Measurements from ENCODE around the gene MXD4. TPM values are rescaled to one million over a fixed set of nuclear protein-coding genes. Genes with fewer than 3 reads are reported as not detected.

Gene MXD4
- total and polyA plus RNA-seq, 9 of the 15 experiments (the other 6 are each of a cell fraction or from before 2014, with no cell fraction given): 0.06 to 13.5 (median 5.9) TPM

DNA sequence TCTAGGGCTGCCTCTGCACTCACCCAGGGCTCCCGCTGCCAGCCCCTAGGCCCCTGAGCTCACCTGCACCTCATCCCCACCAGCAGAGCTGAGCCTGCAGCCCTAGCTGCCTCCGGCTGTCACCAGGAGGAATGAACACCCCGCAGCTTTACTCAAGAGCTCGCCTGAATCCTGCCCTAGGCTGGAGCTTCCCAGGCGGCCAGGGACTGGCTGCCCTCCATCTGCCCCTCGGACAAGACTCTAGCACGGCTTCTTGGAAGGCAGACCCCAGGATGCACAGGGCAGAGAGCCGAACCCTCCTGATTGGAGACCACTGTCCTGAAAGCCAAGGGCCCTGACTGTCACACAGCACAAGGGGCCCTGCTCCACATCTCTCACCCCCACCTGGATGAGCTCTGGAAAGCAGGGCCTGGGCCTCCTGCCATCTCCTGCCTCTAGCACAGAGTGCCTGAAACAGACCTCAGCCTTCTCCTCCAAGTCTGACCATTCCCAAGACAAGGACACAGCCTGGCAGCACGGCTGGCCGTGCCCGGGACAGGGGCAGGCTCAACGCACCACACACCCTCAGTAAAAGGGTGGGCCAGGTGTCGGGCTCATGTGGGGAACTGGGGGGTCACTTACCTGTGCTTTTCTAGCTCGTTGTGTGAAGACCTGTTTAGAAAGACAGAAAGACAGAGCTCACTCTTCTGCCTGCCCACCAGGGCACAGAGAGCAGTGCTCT lies 4.4 kb downstream of the MXD4 start:
- no peaks in the 10 kb centered on the region for H4K20me1 ChIP-seq (replicated peaks; ENCODE audit: control insufficient read depth, insufficient read depth, low read length)
- H3K9ac ChIP-seq (ENCODE audit: insufficient read depth in 1 of 2, low read depth in 2 of 2, low read length in 2 of 2): peak overlapping the region in 1 of 2 experiments; percentile 85; a peak in 2 of 4 replicates
- peaks cover 6 to 74% of the 10 kb centered on the region in 2 experiments; a peak in 4 of 5 replicates for H3K4me1 ChIP-seq (replicated peaks in 1 of 2; ENCODE audit: control insufficient read depth in 2 of 2, insufficient read depth in 2 of 2, low read length in 2 of 2)
- no peaks in the 10 kb centered on the region for H3K27me3 ChIP-seq (ENCODE audit: control insufficient read depth in 2 of 2, insufficient read depth in 2 of 2, low read length in 2 of 2)
- DNase-seq (ENCODE audit: extremely low read depth in 1 of 4, low spot score in 3 of 4) (no peak), ATAC-seq (no peak), FAIRE-seq (no peak)
- in situ Hi-C loops (cut with MboI): no loop called here
- H3K4me3 ChIP-seq: no peak overlapping the region
- 66% methylated on average over 14 of the region's 14 CpGs for WGBS (ENCODE audit: insufficient coverage, low coverage, missing lambda C conversion rate)
- POLR2A ChIA-PET: interaction anchor here (0.6 to 2.3 kb wide), 10 partner anchors 9 to 212 kb away, joined by 3 to 10 read pairs (median 4); partner anchors contain the start of gene RNF4
- H3K9me3 ChIP-seq (replicated peaks; ENCODE audit: control insufficient read depth, insufficient read depth, low read depth, low read length): no peaks in the 10 kb centered on the region
- H3K4me2 ChIP-seq (ENCODE audit: insufficient read depth, low read length): no peak overlapping the region
- no peaks in the 10 kb centered on the region for H3K36me3 ChIP-seq (ENCODE audit: control insufficient read depth, insufficient read depth, low read length)
- CTCF ChIA-PET (ENCODE audit: low intra/inter-chr PET ratio): no interaction called here
- intact Hi-C loops (cut with micrococcal nuclease): no loop called here
- TF ChIP-seq, protein P1, sequence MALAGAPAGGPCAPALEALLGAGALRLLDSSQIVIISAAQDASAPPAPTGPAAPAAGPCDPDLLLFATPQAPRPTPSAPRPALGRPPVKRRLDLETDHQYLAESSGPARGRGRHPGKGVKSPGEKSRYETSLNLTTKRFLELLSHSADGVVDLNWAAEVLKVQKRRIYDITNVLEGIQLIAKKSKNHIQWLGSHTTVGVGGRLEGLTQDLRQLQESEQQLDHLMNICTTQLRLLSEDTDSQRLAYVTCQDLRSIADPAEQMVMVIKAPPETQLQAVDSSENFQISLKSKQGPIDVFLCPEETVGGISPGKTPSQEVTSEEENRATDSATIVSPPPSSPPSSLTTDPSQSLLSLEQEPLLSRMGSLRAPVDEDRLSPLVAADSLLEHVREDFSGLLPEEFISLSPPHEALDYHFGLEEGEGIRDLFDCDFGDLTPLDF (CRISPR knock-in tag; IDR thresholded peaks at IDR 0.05): no peak
- TF ChIP-seq KHSRP (IDR thresholded peaks at IDR 0.05) (no peak), SAP30 (IDR thresholded peaks at IDR 0.05; ENCODE audit: borderline replicate concordance, insufficient read depth, low read depth, low read length, poor library complexity, severe bottlenecking) (no peak), ILK (tag; IDR thresholded peaks at IDR 0.05; ENCODE audit: borderline replicate concordance, low read depth) (no peak)
- TF ChIP-seq, protein P2, sequence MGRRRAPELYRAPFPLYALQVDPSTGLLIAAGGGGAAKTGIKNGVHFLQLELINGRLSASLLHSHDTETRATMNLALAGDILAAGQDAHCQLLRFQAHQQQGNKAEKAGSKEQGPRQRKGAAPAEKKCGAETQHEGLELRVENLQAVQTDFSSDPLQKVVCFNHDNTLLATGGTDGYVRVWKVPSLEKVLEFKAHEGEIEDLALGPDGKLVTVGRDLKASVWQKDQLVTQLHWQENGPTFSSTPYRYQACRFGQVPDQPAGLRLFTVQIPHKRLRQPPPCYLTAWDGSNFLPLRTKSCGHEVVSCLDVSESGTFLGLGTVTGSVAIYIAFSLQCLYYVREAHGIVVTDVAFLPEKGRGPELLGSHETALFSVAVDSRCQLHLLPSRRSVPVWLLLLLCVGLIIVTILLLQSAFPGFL (CRISPR knock-in tag; IDR thresholded peaks at IDR 0.05): no peak
- H3K27ac ChIP-seq (ENCODE audit: extremely low read depth, low read depth, low read length): no peak overlapping the region
- no TSS peak for BruUV-seq (replicated peaks)
- H2AFZ ChIP-seq (ENCODE audit: low read depth, low read length): no peak overlapping the region
- H3K9me1 ChIP-seq (ENCODE audit: control insufficient read depth, insufficient read depth, low read length): no peaks in the 10 kb centered on the region
- H3K79me2 ChIP-seq (ENCODE audit: control insufficient read depth, insufficient read depth, low read length): peaks cover 5% of the 10 kb centered on the region; the same call in 1 of the 3 replicates

Data from K562 (cell line).